ENCODE results near the gene TRPV2. TPM values are rescaled to one million over a fixed set of nuclear protein-coding genes. Genes with fewer than 3 reads are reported as not detected.

Gene TRPV2
- total RNA-seq, 1 donor from 2014 or later, result 86.5 TPM

- Histone ChIP-seq H3K27me3 (no peaks in the 10 kb centered on the region), H3K4me1 (no peaks in the 10 kb centered on the region), H3K36me3 (peaks cover 26% of the 10 kb centered on the region), H3K4me3 (no peak overlapping the region), H3K9me3 (no peaks in the 10 kb centered on the region), H3K27ac (no peak overlapping the region)
- intact Hi-C loops (cut with DNase I), result no loop called here
- no peak for ATAC-seq
- DNase-seq, result no peak
- TF ChIP-seq, protein P1, sequence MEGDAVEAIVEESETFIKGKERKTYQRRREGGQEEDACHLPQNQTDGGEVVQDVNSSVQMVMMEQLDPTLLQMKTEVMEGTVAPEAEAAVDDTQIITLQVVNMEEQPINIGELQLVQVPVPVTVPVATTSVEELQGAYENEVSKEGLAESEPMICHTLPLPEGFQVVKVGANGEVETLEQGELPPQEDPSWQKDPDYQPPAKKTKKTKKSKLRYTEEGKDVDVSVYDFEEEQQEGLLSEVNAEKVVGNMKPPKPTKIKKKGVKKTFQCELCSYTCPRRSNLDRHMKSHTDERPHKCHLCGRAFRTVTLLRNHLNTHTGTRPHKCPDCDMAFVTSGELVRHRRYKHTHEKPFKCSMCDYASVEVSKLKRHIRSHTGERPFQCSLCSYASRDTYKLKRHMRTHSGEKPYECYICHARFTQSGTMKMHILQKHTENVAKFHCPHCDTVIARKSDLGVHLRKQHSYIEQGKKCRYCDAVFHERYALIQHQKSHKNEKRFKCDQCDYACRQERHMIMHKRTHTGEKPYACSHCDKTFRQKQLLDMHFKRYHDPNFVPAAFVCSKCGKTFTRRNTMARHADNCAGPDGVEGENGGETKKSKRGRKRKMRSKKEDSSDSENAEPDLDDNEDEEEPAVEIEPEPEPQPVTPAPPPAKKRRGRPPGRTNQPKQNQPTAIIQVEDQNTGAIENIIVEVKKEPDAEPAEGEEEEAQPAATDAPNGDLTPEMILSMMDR (IDR thresholded peaks at IDR 0.05), result no peak
Observed at GRCh38 chr17:16429083-16429482, 13.7 kb downstream of the TRPV2 start.

DNA sequence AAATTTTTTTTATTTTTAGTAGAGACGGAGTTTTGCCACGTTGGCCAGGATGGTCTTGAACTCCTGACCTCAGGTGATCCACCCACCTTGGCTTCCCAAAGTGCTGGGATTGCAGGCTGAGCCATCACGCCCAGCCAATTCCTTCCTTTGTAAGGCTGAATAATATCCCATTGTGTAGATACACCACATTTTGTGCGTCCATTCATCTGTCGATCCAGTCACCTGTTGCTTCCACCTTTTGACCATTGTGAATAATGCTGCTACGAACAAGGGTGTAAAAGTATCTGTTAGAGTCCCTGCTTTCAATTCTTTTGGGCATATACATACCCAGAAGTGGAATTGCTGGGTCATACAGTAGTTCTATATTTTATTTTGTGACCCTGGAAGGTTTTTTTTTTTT is 15.3 kb downstream of the TRPV2 start:
- Histone ChIP-seq H3K36me3 (peaks cover 23% of the 10 kb centered on the region), H3K4me3 (no peak overlapping the region), H3K9me3 (no peaks in the 10 kb centered on the region), H3K27me3 (no peaks in the 10 kb centered on the region), H3K4me1 (no peaks in the 10 kb centered on the region), H3K27ac (no peak overlapping the region)
- intact Hi-C loops (cut with DNase I), result no loop called here
- DNase-seq (no peak), ATAC-seq (no peak)
- TF ChIP-seq, protein P1 (IDR thresholded peaks at IDR 0.05), result no peak

DNA sequence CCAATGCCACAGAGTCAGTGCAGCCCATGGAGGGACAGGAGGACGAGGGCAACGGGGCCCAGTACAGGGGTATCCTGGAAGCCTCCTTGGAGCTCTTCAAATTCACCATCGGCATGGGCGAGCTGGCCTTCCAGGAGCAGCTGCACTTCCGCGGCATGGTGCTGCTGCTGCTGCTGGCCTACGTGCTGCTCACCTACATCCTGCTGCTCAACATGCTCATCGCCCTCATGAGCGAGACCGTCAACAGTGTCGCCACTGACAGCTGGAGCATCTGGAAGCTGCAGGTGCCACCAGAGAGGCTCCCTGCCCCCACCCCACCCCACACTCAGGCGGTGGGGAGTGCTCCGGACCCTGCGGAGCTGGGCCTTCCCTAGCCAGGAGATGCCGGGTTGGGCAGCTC is 16.6 kb downstream of the TRPV2 start:
- no peak for ATAC-seq
- Histone ChIP-seq H3K4me1 (no peaks in the 10 kb centered on the region), H3K4me3 (no peak overlapping the region), H3K36me3 (peaks cover 14% of the 10 kb centered on the region), H3K27me3 (no peaks in the 10 kb centered on the region), H3K9me3 (no peaks in the 10 kb centered on the region), H3K27ac (no peak overlapping the region)
- DNase-seq, result no peak
- intact Hi-C loops (cut with DNase I), result no loop called here
- TF ChIP-seq, protein P1 (IDR thresholded peaks at IDR 0.05), result no peak

DNA sequence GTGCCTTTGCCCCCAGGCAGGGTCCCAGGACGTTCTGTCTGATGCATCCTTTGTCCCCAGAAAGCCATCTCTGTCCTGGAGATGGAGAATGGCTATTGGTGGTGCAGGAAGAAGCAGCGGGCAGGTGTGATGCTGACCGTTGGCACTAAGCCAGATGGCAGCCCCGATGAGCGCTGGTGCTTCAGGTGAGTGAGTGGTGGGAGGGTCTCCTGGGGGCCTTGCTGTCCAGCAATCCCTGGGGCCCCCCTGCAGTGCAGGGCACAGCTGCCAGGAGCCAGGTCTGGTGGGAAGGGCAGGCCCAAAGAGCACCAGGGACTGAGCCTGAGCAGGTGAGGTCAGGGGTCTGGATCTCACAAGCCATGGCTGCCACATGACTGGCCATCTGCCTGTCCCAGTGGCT is 18.1 kb downstream of the TRPV2 start:
- H3K27me3 ChIP-seq, result no peaks in the 10 kb centered on the region
- no peaks in the 10 kb centered on the region for H3K9me3 ChIP-seq
- H3K4me1 ChIP-seq, result peaks cover 5% of the 10 kb centered on the region
- peaks cover 8% of the 10 kb centered on the region for H3K36me3 ChIP-seq
- DNase-seq (no peak), ATAC-seq (no peak)
- H3K27ac ChIP-seq, result no peak overlapping the region
- H3K4me3 ChIP-seq, result no peak overlapping the region
- intact Hi-C loops (cut with DNase I), result no loop called here
- TF ChIP-seq, protein P1 (IDR thresholded peaks at IDR 0.05), result no peak

DNA sequence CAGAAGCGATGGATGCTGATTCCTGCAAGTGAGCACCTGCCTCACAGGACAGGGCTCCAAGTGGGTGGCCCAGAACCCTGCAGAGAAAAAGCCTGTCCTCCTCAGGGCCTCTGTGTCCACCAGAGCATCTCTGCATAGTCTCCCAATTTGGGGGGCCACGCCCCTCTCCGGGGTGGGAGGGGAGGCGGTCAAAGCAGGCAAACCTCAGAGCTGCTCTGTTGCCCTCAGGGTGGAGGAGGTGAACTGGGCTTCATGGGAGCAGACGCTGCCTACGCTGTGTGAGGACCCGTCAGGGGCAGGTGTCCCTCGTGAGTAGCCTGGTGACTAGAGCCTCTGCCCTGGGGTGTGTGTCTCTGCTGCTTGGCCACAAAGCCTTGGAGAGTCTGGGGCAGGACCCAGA is 19.3 kb downstream of the TRPV2 start:
- no peak for DNase-seq
- TF ChIP-seq, protein P1 (IDR thresholded peaks at IDR 0.05), result no peak
- no peaks in the 10 kb centered on the region for H3K27me3 ChIP-seq
- no peaks in the 10 kb centered on the region for H3K36me3 ChIP-seq
- H3K4me1 ChIP-seq, result peaks cover 5% of the 10 kb centered on the region
- H3K4me3 ChIP-seq, result no peak overlapping the region
- no peak overlapping the region for H3K27ac ChIP-seq
- no peaks in the 10 kb centered on the region for H3K9me3 ChIP-seq
- no peak for ATAC-seq
- intact Hi-C loops (cut with DNase I), result no loop called here

All from upper lobe of right lung (tissue), 1 donor.